A673 (cell line): ENCODE results near the gene OR14I1. TPM values are rescaled to one million over a fixed set of nuclear protein-coding genes. Genes with fewer than 3 reads are reported as not detected.

Experiments
- BruUV-seq: library from RNA; stranded (reverse); fragments of 400-500 nt; replicated peaks from 2 replicates; lab custom pipeline; 2021; lab: Mats Ljungman, UMichigan
- CTCF ChIA-PET: fragments of 300-600 bp; sonication (Branson Sonifier 250); formaldehyde crosslinking; loops from one replicate; lab custom pipeline; 2022; ENCODE audit warnings: antibody characterized with exemption; lab: Charles Lee
- POLR2A ChIA-PET: fragments of 300-600 bp; sonication (Branson Sonifier 250); formaldehyde crosslinking; loops from one replicate; lab custom pipeline; 2022; ENCODE audit warnings: antibody characterized with exemption; ENCODE audit not compliant: low non-redundant PET; lab: Charles Lee
- DNase-seq: peaks from one replicate; pipeline ENCODE4 v3.0.0-alpha.2; 2015; ENCODE audit warnings: low spot score
- H3K27ac ChIP-seq: fragments of 200-600 bp; sonication (generic); 2 replicates; pipeline ENCODE4 v1.5.1; 2016; ENCODE audit warnings: mixed run types, low read depth, mild to moderate bottlenecking, mixed read lengths, antibody characterized with exemption, low read length; ENCODE audit not compliant: poor library complexity, severe bottlenecking
- H3K27me3 ChIP-seq: fragments of 200-600 bp; sonication (generic); replicated peaks from 2 replicates; pipeline ENCODE4 v1.6.1; 2017; ENCODE audit warnings: mixed run types, low read depth, mild to moderate bottlenecking, mixed read lengths, antibody characterized with exemption, low read length; ENCODE audit not compliant: insufficient read depth, poor library complexity
- H3K36me3 ChIP-seq: fragments of 200-600 bp; sonication (generic); 2 replicates; pipeline ENCODE4 v1.6.1; 2016; ENCODE audit warnings: mixed run types, mild to moderate bottlenecking, mixed read lengths, antibody characterized with exemption, low read length; ENCODE audit not compliant: insufficient read depth, poor library complexity, severe bottlenecking
- H3K4me1 ChIP-seq: fragments of 200-600 bp; sonication (generic); 2 replicates; pipeline ENCODE4 v1.6.1; 2017; ENCODE audit warnings: mixed run types, mild to moderate bottlenecking, mixed read lengths, antibody characterized with exemption, low read length; ENCODE audit not compliant: insufficient read depth, poor library complexity, severe bottlenecking
- H3K4me3 ChIP-seq: fragments of 200-600 bp; sonication (generic); 2 replicates; pipeline ENCODE4 v1.5.1; 2016; ENCODE audit warnings: low read depth, mixed run types, mild to moderate bottlenecking, mixed read lengths, low read length; ENCODE audit not compliant: poor library complexity, severe bottlenecking
- H3K9me3 ChIP-seq: fragments of 200-600 bp; sonication (generic); 2 replicates; pipeline ENCODE4 v1.6.1; 2016; ENCODE audit warnings: mixed run types, low read depth, mild to moderate bottlenecking, mixed read lengths, antibody characterized with exemption, low read length; ENCODE audit not compliant: poor library complexity, severe bottlenecking
- EZH2 ChIP-seq: fragments of 200-600 bp; sonication (generic); IDR thresholded peaks from 2 replicates; pipeline ENCODE4 v1.6.1; 2017; ENCODE audit warnings: borderline replicate concordance, low read depth, mild to moderate bottlenecking, mixed read lengths, antibody characterized with exemption, low read length; ENCODE audit not compliant: poor library complexity, severe bottlenecking
- intact Hi-C: fragments of 100-400 bp; cut with micrococcal nuclease; formaldehyde crosslinking; loops from one replicate; pipeline ENCODE4 v1.10.0; 2022; ENCODE audit not compliant: unreplicated experiment
- total RNA-seq: library from RNA; stranded (reverse); gene quantifications from 2 replicates; pipeline ENCODE4 v1.2.3, GENCODE V29; 2021
- TF ChIP-seq, protein P1 (sequence below): fragments of 300-800, 200-600 bp; sonication (generic); conservative IDR thresholded peaks from 2 replicates; pipeline ENCODE4 v1.5.1; 2017; ENCODE audit warnings: low read depth, mild to moderate bottlenecking, antibody characterized with exemption, low read length, moderate library complexity, mixed read lengths

Gene OR14I1
- total RNA-seq, 1 experiment from 2014 or later: not detected

DNA sequence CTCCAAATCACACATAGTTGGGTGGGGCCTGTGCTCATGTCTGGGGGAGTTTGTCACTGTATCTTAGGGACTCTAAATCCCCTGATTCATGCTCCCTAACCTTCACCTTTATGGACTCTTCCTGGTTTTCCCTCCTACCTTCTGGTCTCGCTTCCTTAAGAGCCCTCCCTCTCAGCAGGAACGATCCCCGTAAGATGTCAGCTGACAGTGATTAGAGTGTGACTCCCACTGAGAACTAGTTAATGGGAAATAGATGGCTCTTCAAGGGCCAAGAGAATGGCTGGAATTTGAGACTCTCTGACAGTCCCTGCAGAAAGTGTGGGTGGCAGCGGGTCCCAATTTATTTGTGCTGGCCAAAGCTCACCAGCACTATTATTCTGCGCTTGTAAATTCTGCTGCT, 31.0 kb upstream of the OR14I1 start:
- CTCF ChIA-PET: no interaction called here
- H3K9me3 ChIP-seq: peaks cover 4% of the 10 kb centered on the region
- H3K27me3 ChIP-seq: no peaks in the 10 kb centered on the region
- POLR2A ChIA-PET: no interaction called here
- TF ChIP-seq EZH2: no peak
- TF ChIP-seq, protein P1, sequence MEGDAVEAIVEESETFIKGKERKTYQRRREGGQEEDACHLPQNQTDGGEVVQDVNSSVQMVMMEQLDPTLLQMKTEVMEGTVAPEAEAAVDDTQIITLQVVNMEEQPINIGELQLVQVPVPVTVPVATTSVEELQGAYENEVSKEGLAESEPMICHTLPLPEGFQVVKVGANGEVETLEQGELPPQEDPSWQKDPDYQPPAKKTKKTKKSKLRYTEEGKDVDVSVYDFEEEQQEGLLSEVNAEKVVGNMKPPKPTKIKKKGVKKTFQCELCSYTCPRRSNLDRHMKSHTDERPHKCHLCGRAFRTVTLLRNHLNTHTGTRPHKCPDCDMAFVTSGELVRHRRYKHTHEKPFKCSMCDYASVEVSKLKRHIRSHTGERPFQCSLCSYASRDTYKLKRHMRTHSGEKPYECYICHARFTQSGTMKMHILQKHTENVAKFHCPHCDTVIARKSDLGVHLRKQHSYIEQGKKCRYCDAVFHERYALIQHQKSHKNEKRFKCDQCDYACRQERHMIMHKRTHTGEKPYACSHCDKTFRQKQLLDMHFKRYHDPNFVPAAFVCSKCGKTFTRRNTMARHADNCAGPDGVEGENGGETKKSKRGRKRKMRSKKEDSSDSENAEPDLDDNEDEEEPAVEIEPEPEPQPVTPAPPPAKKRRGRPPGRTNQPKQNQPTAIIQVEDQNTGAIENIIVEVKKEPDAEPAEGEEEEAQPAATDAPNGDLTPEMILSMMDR: no peak
- H3K4me1 ChIP-seq: peaks cover 5% of the 10 kb centered on the region
- BruUV-seq: no TSS peak
- peak; percentile 7 for DNase-seq
- no peak overlapping the region for H3K4me3 ChIP-seq
- H3K27ac ChIP-seq: no peak overlapping the region
- H3K36me3 ChIP-seq: no peaks in the 10 kb centered on the region
- intact Hi-C loops: no loop called here

DNA sequence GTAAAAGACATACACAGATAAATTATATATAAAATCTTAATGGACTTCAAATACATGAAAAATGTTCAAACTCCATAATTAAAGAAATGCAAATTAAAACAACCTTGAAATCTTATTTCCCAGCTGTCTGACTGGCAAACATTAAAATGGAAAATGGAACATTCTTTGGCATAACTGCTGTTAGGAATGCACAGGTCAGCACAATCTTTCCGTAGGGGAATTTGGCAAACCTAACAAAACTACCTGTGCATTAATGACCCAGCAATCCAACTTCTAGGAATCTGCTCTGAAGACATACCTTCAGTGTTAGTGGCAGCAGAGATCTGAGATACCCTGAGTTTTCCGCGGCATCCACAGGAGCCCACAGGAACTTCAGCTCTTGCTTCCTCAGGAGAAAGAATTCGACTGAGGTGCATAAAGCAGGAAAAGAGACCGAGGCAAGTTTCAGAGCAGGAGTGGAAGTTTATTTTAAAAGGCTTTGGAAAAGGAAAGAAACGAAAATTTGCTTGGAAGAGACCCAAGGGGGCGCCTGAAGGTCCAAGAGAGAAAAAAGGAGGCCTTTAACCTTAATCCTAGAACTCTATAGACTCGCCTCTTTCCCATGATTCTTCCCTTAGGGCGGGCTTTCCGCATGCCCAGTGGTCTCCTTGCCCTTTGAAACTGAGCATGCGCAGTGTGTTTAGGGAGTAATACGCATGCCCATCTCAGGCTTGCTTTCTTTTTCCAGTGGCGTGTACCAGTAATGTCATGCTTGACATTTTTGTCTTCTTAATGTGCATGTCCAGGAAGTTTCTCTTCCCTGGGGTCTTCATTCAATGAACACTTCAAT, 28.2 kb upstream of the OR14I1 start:
- H3K9me3 ChIP-seq: peaks cover 4% of the 10 kb centered on the region
- ChIA-PET POLR2A (no interaction called here), CTCF (no interaction called here)
- no TSS peak for BruUV-seq
- no peaks in the 10 kb centered on the region for H3K36me3 ChIP-seq
- intact Hi-C loops: no loop called here
- no peaks in the 10 kb centered on the region for H3K27me3 ChIP-seq
- H3K4me1 ChIP-seq: peaks cover 5% of the 10 kb centered on the region
- H3K4me3 ChIP-seq: no peak overlapping the region
- no peak for DNase-seq
- TF ChIP-seq, protein P1: no peak
- no peak for TF ChIP-seq EZH2
- H3K27ac ChIP-seq: no peak overlapping the region

DNA sequence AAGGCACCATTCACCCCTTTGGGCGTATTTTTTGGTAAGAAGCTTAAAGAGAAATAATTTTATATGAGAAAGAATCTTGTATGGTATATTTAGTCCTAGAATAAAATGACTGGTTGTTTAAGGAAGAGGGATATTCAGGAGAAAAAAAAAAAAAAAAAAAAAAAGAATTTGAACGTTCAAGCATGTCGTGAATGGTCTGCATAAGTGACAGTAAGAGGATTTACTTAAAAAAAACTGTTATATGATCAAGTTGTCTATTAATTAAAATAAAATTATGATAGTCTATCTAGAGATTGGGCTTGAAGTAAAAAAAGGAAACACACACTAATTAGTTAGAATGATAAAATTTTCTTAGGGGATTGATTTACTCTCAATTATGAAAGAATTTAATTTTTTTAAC, 11.7 kb upstream of the OR14I1 start:
- ChIA-PET POLR2A (no interaction called here), CTCF (no interaction called here)
- H3K4me3 ChIP-seq: no peak overlapping the region
- BruUV-seq: no TSS peak
- no peaks in the 10 kb centered on the region for H3K4me1 ChIP-seq
- DNase-seq: no peak
- peaks cover 34% of the 10 kb centered on the region for H3K9me3 ChIP-seq
- intact Hi-C loops: no loop called here
- peaks cover 7% of the 10 kb centered on the region for H3K27me3 ChIP-seq
- TF ChIP-seq, protein P1: no peak
- TF ChIP-seq EZH2: no peak
- no peaks in the 10 kb centered on the region for H3K36me3 ChIP-seq
- no peak overlapping the region for H3K27ac ChIP-seq
